Stimulated activated naive B cell treated with anti-CD40 and anti-IgM and Interleukin-4, amounts not matched to agents 10 μg/mL and 1 μg/mL and 100 μg/mL, for 72 hours (primary cell): Measurements from ENCODE around the gene KANK2.
"Not testable (repeated sequence)": the region's sequence is repeated elsewhere in the genome, so short reads cannot be mapped to it uniquely, and the experiment has no call there.

Experiments used
- ATAC-seq, 2 donors: fragments of 150-1000 bp; cut with Tn5 transposase; replicated peaks; 2 replicates each; pipeline ENCODE4 v1.10.0; 2021; ENCODE audit warnings: moderate library complexity in 1 of 2
- DNase-seq: peaks from one replicate; pipeline ENCODE4 v3.0.0; 2021
- H3K27ac Mint-ChIP-seq: one replicate; pipeline ENCODE4 v1.8.0; 2022; ENCODE audit warnings: mild to moderate bottlenecking, mixed read lengths
- H3K27me3 Mint-ChIP-seq, 2 donors: one replicate each; pipeline ENCODE4 v1.8.0; 2022; ENCODE audit warnings: mixed read lengths in 2 of 2
- H3K36me3 Mint-ChIP-seq, 2 donors: one replicate each; pipeline ENCODE4 v1.8.0; 2022; ENCODE audit warnings: mixed read lengths in 2 of 2, mild to moderate bottlenecking in 1 of 2
- H3K4me1 Mint-ChIP-seq, 2 donors: one replicate each; pipeline ENCODE4 v1.8.0; 2022; ENCODE audit warnings: mixed read lengths in 2 of 2, mild to moderate bottlenecking in 1 of 2
- H3K4me3 Mint-ChIP-seq, 2 donors: one replicate each; pipeline ENCODE4 v1.8.0; 2022; ENCODE audit warnings: mild to moderate bottlenecking in 2 of 2, mixed read lengths in 2 of 2, moderate library complexity in 1 of 2
- H3K9me3 Mint-ChIP-seq, 2 donors: one replicate each; pipeline ENCODE4 v1.8.0; 2022; ENCODE audit warnings: mixed read lengths in 2 of 2, mild to moderate bottlenecking in 1 of 2

The KANK2 gene

DNA sequence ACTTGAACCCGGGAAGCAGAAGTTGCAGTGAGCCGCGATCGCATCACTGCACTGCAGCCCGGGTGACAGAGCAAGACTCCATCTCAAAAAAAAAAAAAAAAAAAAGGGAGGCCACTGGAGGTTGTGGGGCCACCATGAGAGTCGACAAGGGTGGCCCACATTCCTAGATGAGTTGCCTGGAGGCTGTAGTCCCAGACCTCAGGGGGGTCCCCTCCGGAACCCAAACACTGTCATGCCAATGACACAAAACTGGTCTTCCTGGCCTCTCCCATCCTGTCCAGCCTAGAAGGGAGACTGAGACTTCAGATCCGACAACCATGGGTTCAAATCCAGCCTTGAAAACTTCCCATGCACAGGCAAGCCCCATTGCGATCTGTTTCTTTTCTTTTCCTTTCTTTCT is 56.4 kb downstream of the KANK2 start:
- DNase-seq (no peak), ATAC-seq (no peak)
- no peaks in the 10 kb centered on the region for H3K9me3 Mint-ChIP-seq
- H3K27me3 Mint-ChIP-seq, result peaks cover 33 to 45% of the 10 kb centered on the region in 2 donors
- peaks cover 14 to 40% of the 10 kb centered on the region in 2 donors for H3K4me1 Mint-ChIP-seq
- no peak overlapping the region for H3K4me3 Mint-ChIP-seq
- peaks cover 0 to 2% of the 10 kb centered on the region in 2 donors for H3K36me3 Mint-ChIP-seq
- no peak overlapping the region for H3K27ac Mint-ChIP-seq

DNA sequence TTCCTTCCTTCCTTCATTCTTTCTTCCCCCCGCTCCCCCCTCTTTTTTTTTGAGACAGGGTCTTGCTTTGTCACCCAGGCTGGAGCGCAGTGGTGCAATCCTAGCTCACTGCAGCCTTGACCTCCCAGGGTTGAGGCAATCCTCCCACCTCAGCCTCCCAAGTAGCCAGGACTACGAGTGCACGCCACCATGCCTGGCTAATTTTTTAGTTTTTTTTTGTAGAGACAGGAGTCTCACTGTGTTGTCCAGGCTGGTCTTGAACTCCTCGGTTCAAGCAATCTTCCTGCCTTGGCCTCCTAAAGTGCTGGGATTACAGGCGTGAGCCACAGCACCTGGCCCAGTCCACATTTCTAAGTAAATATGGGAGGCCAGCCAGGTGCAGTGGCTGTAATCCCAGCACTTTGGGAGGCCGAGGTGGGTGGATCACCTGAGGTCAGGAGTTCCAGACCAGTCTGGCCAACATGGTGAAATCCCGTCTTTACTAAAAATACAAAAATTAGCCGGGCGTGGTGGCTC is 57.3 kb downstream of the KANK2 start:
- ATAC-seq, H3K9me3 Mint-ChIP-seq, H3K36me3 Mint-ChIP-seq, DNase-seq, H3K4me3 Mint-ChIP-seq, H3K27ac Mint-ChIP-seq: not testable (repeated sequence)
- Mint-ChIP-seq H3K4me1 (peaks cover 14 to 40% of the 10 kb centered on the region in 2 donors), H3K27me3 (peaks cover 33 to 45% of the 10 kb centered on the region in 2 donors)

DNA sequence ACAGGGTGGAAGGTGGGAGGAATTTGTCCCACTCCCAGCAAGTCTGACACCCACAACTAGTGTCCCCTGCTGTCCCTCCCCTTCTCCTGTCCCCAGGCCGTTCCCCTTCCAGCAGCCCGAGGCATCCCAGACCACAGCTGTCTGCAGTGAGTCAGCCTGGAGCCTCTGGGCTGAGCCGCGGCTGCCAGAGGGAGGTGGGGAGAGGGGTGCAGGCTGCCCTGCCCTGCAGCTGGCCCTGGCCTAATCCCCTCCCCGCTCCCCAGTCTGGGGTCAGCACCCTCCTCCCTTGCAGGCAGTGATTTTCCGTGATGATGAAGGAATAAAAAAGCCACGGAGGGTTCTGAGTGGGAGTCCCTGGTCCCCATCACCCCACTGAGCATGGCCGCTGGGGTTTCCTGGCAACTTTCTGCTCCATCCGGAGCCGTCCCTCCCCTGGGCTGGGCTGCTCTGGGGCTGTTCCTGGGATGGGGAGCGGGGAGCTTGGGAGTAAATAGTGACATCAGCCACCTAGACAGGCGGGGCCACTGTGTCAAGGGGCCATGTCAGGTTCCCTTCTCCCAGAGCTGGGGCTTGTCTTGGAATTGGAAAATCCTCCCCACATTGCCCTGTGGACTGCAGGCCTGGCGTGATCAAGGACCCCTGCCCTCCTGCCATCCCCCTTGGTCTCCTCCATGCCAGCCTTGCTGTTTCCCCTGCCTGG is 58.6 kb downstream of the KANK2 start:
- H3K4me3 Mint-ChIP-seq, result no peak overlapping the region
- ATAC-seq (no peak), DNase-seq (no peak)
- H3K27me3 Mint-ChIP-seq, result peaks cover 35 to 45% of the 10 kb centered on the region in 2 donors
- H3K36me3 Mint-ChIP-seq, result peaks cover 3% of the 10 kb centered on the region in 2 donors
- peaks cover 14 to 40% of the 10 kb centered on the region in 2 donors for H3K4me1 Mint-ChIP-seq
- no peak overlapping the region for H3K27ac Mint-ChIP-seq
- H3K9me3 Mint-ChIP-seq, result no peaks in the 10 kb centered on the region

DNA sequence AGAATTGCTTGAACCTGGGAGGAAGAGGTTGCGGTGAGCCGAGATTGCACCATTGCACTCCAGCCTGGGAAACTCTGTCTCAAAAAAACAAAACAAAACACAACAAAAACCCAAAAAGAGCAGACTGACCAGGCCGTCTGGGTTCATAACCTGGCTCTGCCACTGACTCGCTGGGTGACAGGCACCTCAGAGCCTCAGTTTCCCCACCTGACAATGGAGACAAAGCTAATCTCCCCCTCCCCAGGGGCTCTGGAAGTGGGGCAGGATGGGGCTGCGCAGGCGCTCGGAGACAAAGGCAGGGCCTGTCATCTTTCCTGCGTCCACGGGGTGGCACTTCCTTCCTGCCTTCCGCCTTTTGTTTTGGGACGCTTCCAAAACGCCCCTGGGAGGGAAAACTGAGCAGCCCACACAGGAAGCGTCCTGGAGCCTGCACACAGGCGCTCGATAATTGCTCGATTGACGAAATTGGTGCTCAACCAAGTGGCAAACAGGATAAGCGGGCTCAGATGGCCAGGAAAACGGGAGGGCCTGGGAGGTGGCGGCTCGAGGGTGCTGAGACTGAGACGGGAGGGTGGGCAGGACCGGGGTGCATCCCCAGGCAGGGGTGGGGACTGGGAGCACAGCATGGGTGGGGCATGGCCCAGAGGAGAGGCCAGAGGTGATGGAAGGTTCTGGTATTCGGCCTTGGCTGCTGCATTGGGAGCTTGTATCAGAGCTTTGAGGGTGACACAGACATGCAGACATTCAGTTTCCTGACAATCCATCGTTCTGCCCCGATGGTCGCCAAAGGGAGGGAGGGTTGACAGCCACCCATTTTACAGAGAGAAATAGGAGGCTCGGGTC is 59.6 kb downstream of the KANK2 start:
- Mint-ChIP-seq H3K36me3 (peaks cover 3 to 12% of the 10 kb centered on the region in 2 donors), H3K27ac (no peak overlapping the region), H3K9me3 (no peaks in the 10 kb centered on the region), H3K4me1 (peaks cover 11 to 30% of the 10 kb centered on the region in 2 donors), H3K27me3 (peaks cover 34 to 45% of the 10 kb centered on the region in 2 donors), H3K4me3 (peak overlapping the region; percentile 72 to 82)
- DNase-seq, result peak; percentile 14
- ATAC-seq, result peak; percentile 56 to 65

DNA sequence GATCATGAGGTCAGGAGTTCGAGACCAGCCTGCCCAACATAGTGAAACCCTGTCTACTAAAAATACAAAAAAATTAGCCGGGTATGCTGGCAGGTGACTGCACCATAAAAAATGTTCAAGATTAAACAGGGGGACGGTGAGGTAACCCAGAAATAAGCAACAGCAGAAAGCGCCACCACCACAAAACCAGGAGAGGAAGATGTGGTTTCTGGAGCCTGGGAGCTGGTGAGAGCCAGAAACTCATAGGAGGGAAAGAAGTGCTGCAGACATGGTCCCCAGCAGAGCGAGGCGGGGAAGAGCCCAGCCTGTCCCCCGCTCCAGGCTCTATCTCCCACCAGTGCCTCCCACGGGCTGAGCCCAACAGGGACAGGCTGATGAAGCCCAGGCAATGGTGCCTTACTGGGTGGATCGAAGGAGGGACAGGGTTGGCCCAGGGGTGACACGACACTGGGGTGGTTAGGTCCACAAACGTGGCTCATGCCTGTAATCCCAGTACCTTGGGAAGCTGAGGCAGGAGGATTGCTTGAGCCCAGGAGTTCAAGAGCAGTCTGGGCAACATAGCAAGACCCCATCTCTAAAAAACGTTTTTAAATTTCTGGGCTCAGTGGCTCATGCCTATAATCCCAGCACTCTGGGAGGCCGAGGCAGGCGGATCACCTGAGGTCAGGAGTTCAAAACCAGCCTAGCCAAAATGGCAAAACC is 60.8 kb downstream of the KANK2 start:
- H3K9me3 Mint-ChIP-seq, result no peaks in the 10 kb centered on the region
- no peak for DNase-seq
- no peak overlapping the region for H3K27ac Mint-ChIP-seq
- H3K36me3 Mint-ChIP-seq, result peaks cover 10 to 22% of the 10 kb centered on the region in 2 donors
- peaks cover 9 to 22% of the 10 kb centered on the region in 2 donors for H3K4me1 Mint-ChIP-seq
- ATAC-seq, result no peak
- peaks cover 29 to 37% of the 10 kb centered on the region in 2 donors for H3K27me3 Mint-ChIP-seq
- H3K4me3 Mint-ChIP-seq, result no peak overlapping the region

DNA sequence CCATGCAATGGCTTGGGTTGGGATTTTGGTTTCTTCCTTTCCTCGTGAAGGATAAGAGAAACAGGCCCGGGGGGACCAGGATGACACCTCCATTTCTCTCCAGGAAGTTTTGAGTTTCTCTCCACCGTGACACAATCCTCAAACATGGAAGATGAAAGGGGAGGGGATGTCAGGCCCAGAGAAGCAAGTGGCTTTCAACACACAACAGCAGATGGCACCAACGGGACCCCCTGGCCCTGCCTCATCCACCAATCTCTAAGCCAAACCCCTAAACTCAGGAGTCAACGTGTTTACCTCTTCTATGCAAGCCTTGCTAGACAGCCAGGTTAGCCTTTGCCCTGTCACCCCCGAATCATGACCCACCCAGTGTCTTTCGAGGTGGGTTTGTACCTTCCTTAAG is 65.9 kb downstream of the KANK2 start:
- Mint-ChIP-seq H3K4me3 (no peak overlapping the region), H3K27ac (peak overlapping the region; percentile 75), H3K36me3 (peaks cover 44 to 54% of the 10 kb centered on the region in 2 donors), H3K4me1 (peaks cover 0 to 2% of the 10 kb centered on the region in 2 donors), H3K9me3 (no peaks in the 10 kb centered on the region), H3K27me3 (peaks cover 3 to 9% of the 10 kb centered on the region in 2 donors)
- DNase-seq (no peak), ATAC-seq (no peak)

DNA sequence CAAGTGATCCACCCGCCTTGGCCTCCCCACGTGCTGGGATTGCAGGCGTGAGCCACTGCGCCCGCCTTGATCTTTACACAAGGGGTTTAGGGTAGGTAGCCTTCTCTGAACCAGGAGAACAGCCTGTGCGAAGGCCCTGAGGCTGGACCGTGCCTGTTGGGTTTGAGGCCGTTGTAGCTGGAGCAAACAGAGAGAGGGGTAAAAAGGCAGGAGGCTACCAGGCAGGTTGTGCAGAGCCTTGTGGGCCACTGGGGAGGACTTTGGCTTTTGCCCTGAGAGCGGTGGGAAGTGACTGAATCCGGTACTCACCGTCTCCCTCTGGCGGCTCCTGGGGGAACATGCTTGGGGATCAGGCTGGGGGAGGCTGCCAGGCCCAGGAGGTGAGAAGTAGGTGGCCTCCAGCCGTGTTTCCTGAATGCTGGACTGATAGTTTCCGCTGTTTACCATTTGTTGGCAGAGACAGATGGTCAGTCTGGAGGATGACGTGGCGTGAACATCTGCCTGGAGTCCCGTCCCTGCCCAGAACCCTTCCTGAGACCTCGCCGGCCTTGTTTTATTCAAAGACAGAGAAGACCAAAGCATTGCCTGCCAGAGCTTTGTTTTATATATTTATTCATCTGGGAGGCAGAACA is 66.4 kb downstream of the KANK2 start:
- H3K27ac Mint-ChIP-seq, result peak overlapping the region; percentile 75
- no peaks in the 10 kb centered on the region for H3K9me3 Mint-ChIP-seq
- peak overlapping the region in 1 of 2 donors; percentile 6 for H3K4me3 Mint-ChIP-seq
- peaks cover 47 to 60% of the 10 kb centered on the region in 2 donors for H3K36me3 Mint-ChIP-seq
- H3K4me1 Mint-ChIP-seq, result peaks cover 0 to 2% of the 10 kb centered on the region in 2 donors
- peak; percentile 63 for DNase-seq
- ATAC-seq, result peak; percentile 88 to 89
- H3K27me3 Mint-ChIP-seq, result peaks cover 3 to 7% of the 10 kb centered on the region in 2 donors

DNA sequence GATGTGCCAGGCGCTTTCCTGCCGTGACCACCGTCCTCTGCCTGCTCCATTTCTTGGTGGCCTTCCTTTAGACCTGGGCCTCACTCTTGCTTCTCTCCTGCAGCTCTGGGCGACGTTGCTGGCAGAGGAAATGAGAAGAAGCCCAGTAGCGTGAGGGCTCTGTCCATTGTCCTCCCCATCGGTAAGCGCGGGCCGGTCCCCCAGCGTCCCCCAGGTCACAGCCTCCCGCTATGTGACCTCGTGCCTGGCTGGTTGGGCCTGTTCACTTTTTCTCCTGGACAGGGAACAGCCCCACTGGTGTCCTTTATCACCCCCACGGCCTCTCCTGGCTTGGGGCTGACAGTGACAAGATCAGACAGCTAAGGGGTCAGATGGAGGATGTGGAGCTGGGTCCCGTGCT is 69.4 kb downstream of the KANK2 start:
- Mint-ChIP-seq H3K4me3 (no peak overlapping the region), H3K27ac (no peak overlapping the region), H3K27me3 (peaks cover 0 to 7% of the 10 kb centered on the region in 2 donors), H3K9me3 (no peaks in the 10 kb centered on the region), H3K36me3 (peaks cover 57% of the 10 kb centered on the region in 2 donors), H3K4me1 (peaks cover 0 to 2% of the 10 kb centered on the region in 2 donors)
- ATAC-seq, result no peak
- DNase-seq, result no peak

DNA sequence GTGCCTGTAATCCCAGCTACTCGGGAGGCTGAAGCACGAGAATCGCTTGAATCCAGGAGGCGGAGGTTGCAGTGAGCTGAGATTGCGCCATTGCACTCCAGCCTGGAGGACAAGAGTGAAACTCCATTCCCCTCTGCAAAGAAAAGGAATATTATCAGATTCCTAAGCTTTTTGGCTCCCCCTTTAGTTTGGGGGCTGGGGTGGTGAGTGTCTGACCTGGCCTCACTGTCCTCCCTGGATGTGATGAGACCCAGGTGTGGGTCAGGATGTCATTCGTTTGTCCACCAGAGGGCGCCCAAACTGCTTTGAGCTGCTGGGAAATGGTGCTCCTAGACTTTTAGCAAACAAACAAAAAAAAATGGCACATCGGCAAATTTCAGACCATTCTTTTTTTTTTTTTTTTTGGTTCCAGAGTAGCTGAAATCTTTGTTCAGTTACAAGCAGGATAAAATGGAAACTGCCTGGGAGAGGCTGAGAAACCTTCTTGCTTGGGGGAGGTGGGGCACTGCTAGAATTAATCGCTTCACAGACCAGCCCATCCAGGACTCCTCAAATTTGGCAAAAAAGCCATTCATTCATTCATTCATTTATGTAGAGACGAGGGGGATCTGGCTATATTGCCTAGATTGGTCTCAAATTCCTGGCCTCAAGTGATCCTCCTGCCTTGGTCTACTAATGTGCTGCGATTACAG is 71.2 kb downstream of the KANK2 start:
- peaks cover 48 to 50% of the 10 kb centered on the region in 2 donors for H3K36me3 Mint-ChIP-seq
- no peaks in the 10 kb centered on the region for H3K9me3 Mint-ChIP-seq
- H3K4me3 Mint-ChIP-seq, result no peak overlapping the region
- ATAC-seq (peak; percentile 82 to 84), DNase-seq (peak; percentile 34)
- peaks cover under 1 to 2% of the 10 kb centered on the region in 2 donors for H3K4me1 Mint-ChIP-seq
- H3K27ac Mint-ChIP-seq, result no peak overlapping the region
- H3K27me3 Mint-ChIP-seq, result peaks cover 0 to 7% of the 10 kb centered on the region in 2 donors

DNA sequence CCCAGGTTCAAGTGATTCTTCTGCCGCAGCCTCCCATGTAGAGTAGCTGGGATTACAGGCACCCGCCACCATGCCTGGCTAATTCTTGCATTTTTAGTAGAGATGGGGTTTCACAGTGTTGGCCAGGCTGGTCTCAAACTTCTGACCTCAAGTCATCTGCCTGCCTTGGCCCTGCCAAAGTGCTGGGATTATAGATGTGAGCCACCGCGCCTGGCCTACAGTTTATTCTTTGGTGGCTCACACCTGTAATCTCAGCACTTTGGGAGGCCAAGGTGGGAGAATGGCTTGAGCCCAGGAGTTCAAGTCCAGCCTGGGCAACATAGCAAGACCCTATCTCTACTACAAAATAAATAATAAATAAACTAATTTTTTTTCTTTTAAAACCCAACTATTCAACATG is 73.2 kb downstream of the KANK2 start:
- ATAC-seq, H3K9me3 Mint-ChIP-seq, DNase-seq, H3K4me3 Mint-ChIP-seq, H3K4me1 Mint-ChIP-seq, H3K27ac Mint-ChIP-seq, H3K27me3 Mint-ChIP-seq: not testable (repeated sequence)
- peaks cover 50 to 51% of the 10 kb centered on the region in 2 donors for H3K36me3 Mint-ChIP-seq

DNA sequence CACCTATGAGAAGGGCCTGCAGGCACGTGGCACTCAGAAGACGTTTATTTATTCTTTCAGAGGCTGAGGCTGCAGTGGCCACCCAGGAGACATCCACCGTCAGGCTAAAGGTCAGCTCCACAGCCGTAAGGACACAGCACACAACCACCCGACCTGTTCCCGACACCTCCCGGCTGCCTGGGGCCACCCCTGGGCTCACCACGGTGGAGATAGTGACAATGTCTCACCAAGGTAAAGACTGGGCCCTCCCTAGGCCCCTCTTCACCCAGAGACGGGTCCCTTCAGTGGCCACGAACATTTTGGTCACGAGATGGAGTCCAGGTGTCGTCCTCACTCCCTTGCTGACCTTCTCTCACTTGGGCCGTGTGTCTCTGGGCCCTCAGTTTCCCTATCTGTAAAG is 74.2 kb downstream of the KANK2 start:
- H3K4me1 Mint-ChIP-seq, result peaks cover 0 to 6% of the 10 kb centered on the region in 2 donors
- ATAC-seq, result no peak

DNA sequence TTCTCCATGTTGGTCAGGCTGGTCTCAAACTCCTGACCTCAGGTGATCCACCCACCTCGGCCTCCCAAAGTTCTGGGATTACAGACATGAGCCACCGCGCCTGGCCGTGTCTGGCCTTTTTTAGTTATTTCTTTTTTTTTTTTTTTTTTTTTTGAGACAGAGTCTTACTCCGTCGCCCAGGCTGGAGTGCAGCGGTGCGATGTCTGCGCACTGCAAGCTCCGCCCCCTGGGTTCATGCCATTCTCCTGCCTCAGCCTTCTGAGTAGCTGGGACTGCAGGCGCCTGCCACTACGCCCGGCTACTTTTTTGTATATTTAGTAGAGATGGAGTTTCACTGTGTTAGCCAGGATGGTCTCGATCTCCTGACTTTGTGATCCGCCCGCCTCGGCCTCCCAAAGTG is 75.4 kb downstream of the KANK2 start:
- H3K4me1 Mint-ChIP-seq, H3K4me3 Mint-ChIP-seq, H3K27me3 Mint-ChIP-seq, ATAC-seq, DNase-seq, H3K9me3 Mint-ChIP-seq, H3K27ac Mint-ChIP-seq: not testable (repeated sequence)
- H3K36me3 Mint-ChIP-seq, result peaks cover 52 to 59% of the 10 kb centered on the region in 2 donors

More for the DNA sequence above, 74.2 kb downstream of the KANK2 start:
- Mint-ChIP-seq H3K4me3 (no peak overlapping the region), H3K27me3 (peaks cover 0 to 7% of the 10 kb centered on the region in 2 donors), H3K27ac (no peak overlapping the region), H3K9me3 (no peaks in the 10 kb centered on the region), H3K36me3 (peaks cover 51 to 57% of the 10 kb centered on the region in 2 donors)
- DNase-seq, result no peak

DNA sequence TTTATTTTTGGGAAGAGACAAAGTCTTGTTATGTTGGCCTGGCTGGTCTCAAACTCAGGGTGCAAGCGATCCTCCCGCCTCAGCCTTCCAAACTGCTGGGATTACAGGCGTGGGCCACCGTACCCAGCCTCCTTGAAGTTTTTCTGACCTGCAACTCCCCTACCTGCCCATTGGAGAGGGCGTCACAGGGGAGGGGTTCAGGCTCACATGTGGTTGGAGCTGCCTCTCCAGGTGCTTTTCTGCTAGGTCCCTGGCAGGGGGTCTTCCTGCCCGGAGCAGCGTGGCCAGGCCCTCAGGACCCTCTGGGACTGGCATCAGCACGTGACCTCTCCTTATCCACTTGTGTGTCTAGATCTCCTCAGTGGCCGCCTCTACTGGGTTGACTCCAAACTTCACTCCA is 80.8 kb downstream of the KANK2 start:
- Mint-ChIP-seq H3K27me3 (peaks cover 7% of the 10 kb centered on the region in 2 donors), H3K4me1 (peaks cover 2 to 13% of the 10 kb centered on the region in 2 donors), H3K27ac (peak overlapping the region; percentile 76), H3K9me3 (no peaks in the 10 kb centered on the region), H3K36me3 (peaks cover 71 to 79% of the 10 kb centered on the region in 2 donors), H3K4me3 (no peak overlapping the region)
- DNase-seq (no peak), ATAC-seq (no peak)
